Immature natural killer cell (primary cell): ENCODE measurements around the gene COL6A3. TPM values are rescaled to one million over a fixed set of nuclear protein-coding genes. Genes with fewer than 3 reads are reported as not detected.
"Not testable (repeated sequence)": the region's sequence is repeated elsewhere in the genome, so short reads cannot be mapped to it uniquely, and the experiment has no call there.

Experiments
- DNase-seq, 3 donors: peaks; one replicate each; pipeline ENCODE4 v3.0.0; 2022; ENCODE audit warnings: mixed read lengths in 1 of 3
- H3K27ac Mint-ChIP-seq, 6 donors: one replicate each; pipeline ENCODE4 v1.8.0; 2020; ENCODE audit warnings: mixed read lengths in 6 of 6, mild to moderate bottlenecking in 5 of 6, inconsistent platforms in 4 of 6, moderate library complexity in 3 of 6
- H3K27me3 Mint-ChIP-seq, 3 donors: one replicate each; pipeline ENCODE4 v1.8.0; 2020 to 2021; ENCODE audit warnings: low read depth in 3 of 3, mild to moderate bottlenecking in 3 of 3, mixed read lengths in 3 of 3, moderate library complexity in 3 of 3, inconsistent platforms in 1 of 3
- H3K36me3 Mint-ChIP-seq, 3 donors: one replicate each; pipeline ENCODE4 v1.8.0; 2020; ENCODE audit warnings: mixed read lengths in 3 of 3, inconsistent platforms in 2 of 3, mild to moderate bottlenecking in 2 of 3
- H3K4me1 Mint-ChIP-seq, 2 donors: one replicate each; pipeline ENCODE4 v1.8.0; 2020; ENCODE audit warnings: inconsistent platforms in 2 of 2, mild to moderate bottlenecking in 2 of 2, mixed read lengths in 2 of 2, moderate library complexity in 1 of 2
- H3K4me3 Mint-ChIP-seq, 5 donors: one replicate each; pipeline ENCODE4 v1.8.0; 2020; ENCODE audit warnings: mild to moderate bottlenecking in 5 of 5, mixed read lengths in 5 of 5, inconsistent platforms in 3 of 5, moderate library complexity in 3 of 5
- H3K9me3 Mint-ChIP-seq, 6 donors: one replicate each; pipeline ENCODE4 v1.8.0; 2020; ENCODE audit warnings: mild to moderate bottlenecking in 6 of 6, mixed read lengths in 6 of 6, inconsistent platforms in 4 of 6, moderate library complexity in 3 of 6
- polyA plus RNA-seq, 3 donors: library from polyadenylated mRNA; unstranded; fragments of 300-500 nt; fragmentation: Illumina TruSeq; gene quantifications; one replicate each; pipeline ENCODE4 v1.2.3, GENCODE V29; 2021

The COL6A3 gene
- polyA plus RNA-seq, 3 donors from 2014 or later: 0.04 TPM; not detected in 2

GRCh38 chr2:237315170-237315828 is 98.7 kb downstream of the COL6A3 start:
- H3K27ac Mint-ChIP-seq: no peak overlapping the region
- peaks cover 0 to 5% (median 0%) of the 10 kb centered on the region in 3 donors for H3K27me3 Mint-ChIP-seq
- no peaks in the 10 kb centered on the region for H3K9me3 Mint-ChIP-seq
- DNase-seq: no peak
- H3K36me3 Mint-ChIP-seq: no peaks in the 10 kb centered on the region
- no peaks in the 10 kb centered on the region for H3K4me1 Mint-ChIP-seq
- H3K4me3 Mint-ChIP-seq: no peak overlapping the region

GRCh38 chr2:237314681-237315080 is 99.3 kb downstream of the COL6A3 start:
- Mint-ChIP-seq H3K9me3 (no peaks in the 10 kb centered on the region), H3K4me3 (no peak overlapping the region), H3K36me3 (no peaks in the 10 kb centered on the region), H3K4me1 (no peaks in the 10 kb centered on the region), H3K27ac (no peak overlapping the region), H3K27me3 (peaks cover 0 to 5% (median 0%) of the 10 kb centered on the region in 3 donors)
- DNase-seq: no peak

GRCh38 chr2:237314198-237314597 is 99.8 kb downstream of the COL6A3 start:
- H3K4me1 Mint-ChIP-seq: no peaks in the 10 kb centered on the region
- no peak overlapping the region for H3K27ac Mint-ChIP-seq
- H3K9me3 Mint-ChIP-seq: no peaks in the 10 kb centered on the region

GRCh38 chr2:237312021-237312755 is 101.8 kb downstream of the COL6A3 start:
- Mint-ChIP-seq H3K4me3 (no peak overlapping the region), H3K36me3 (no peaks in the 10 kb centered on the region), H3K4me1 (no peaks in the 10 kb centered on the region), H3K27me3 (peaks cover 0 to 1% (median 0%) of the 10 kb centered on the region in 3 donors), H3K9me3 (no peaks in the 10 kb centered on the region), H3K27ac (no peak overlapping the region)
- no peak for DNase-seq

More at GRCh38 chr2:237314198-237314597, 99.8 kb downstream of the COL6A3 start:
- no peaks in the 10 kb centered on the region for H3K36me3 Mint-ChIP-seq
- no peak for DNase-seq
- no peak overlapping the region for H3K4me3 Mint-ChIP-seq
- peaks cover 0 to 5% (median 0%) of the 10 kb centered on the region in 3 donors for H3K27me3 Mint-ChIP-seq

GRCh38 chr2:237310515-237311114 is 103.3 kb downstream of the COL6A3 start:
- no peaks in the 10 kb centered on the region for H3K4me1 Mint-ChIP-seq
- peaks cover 0 to 2% (median 0%) of the 10 kb centered on the region in 3 donors for H3K27me3 Mint-ChIP-seq
- no peak overlapping the region for H3K27ac Mint-ChIP-seq
- H3K4me3 Mint-ChIP-seq: no peak overlapping the region
- no peaks in the 10 kb centered on the region for H3K9me3 Mint-ChIP-seq
- DNase-seq: no peak
- H3K36me3 Mint-ChIP-seq: no peaks in the 10 kb centered on the region

- Mint-ChIP-seq H3K36me3 (no peaks in the 10 kb centered on the region), H3K27me3 (peaks cover 0 to 2% (median 0%) of the 10 kb centered on the region in 3 donors), H3K4me1 (no peaks in the 10 kb centered on the region), H3K4me3 (no peak overlapping the region), H3K9me3 (no peaks in the 10 kb centered on the region), H3K27ac (no peak overlapping the region)
- DNase-seq: no peak
Observed at GRCh38 chr2:237309416-237309815, 104.5 kb downstream of the COL6A3 start.

GRCh38 chr2:237309011-237309410 is 105.0 kb downstream of the COL6A3 start:
- no peaks in the 10 kb centered on the region for H3K9me3 Mint-ChIP-seq

GRCh38 chr2:237307474-237307873 is 106.5 kb downstream of the COL6A3 start:
- H3K27me3 Mint-ChIP-seq: peaks cover 0 to 2% (median 0%) of the 10 kb centered on the region in 3 donors
- no peak overlapping the region for H3K27ac Mint-ChIP-seq
- H3K4me3 Mint-ChIP-seq: no peak overlapping the region
- H3K36me3 Mint-ChIP-seq: no peaks in the 10 kb centered on the region
- no peaks in the 10 kb centered on the region for H3K9me3 Mint-ChIP-seq
- H3K4me1 Mint-ChIP-seq: no peaks in the 10 kb centered on the region
- no peak for DNase-seq

More at GRCh38 chr2:237309011-237309410, 105.0 kb downstream of the COL6A3 start:
- Mint-ChIP-seq H3K27ac (no peak overlapping the region), H3K4me3 (no peak overlapping the region), H3K4me1 (no peaks in the 10 kb centered on the region), H3K36me3 (no peaks in the 10 kb centered on the region), H3K27me3 (peaks cover 0 to 2% (median 0%) of the 10 kb centered on the region in 3 donors)
- DNase-seq: no peak

GRCh38 chr2:237306787-237307170 is 107.2 kb downstream of the COL6A3 start:
- no peaks in the 10 kb centered on the region for H3K9me3 Mint-ChIP-seq
- no peaks in the 10 kb centered on the region for H3K36me3 Mint-ChIP-seq
- no peaks in the 10 kb centered on the region for H3K4me1 Mint-ChIP-seq
- DNase-seq: no peak
- H3K27me3 Mint-ChIP-seq: peaks cover 0 to 2% (median 1%) of the 10 kb centered on the region in 3 donors
- no peak overlapping the region for H3K27ac Mint-ChIP-seq
- no peak overlapping the region for H3K4me3 Mint-ChIP-seq

- DNase-seq: no peak
- Mint-ChIP-seq H3K36me3 (no peaks in the 10 kb centered on the region), H3K4me3 (no peak overlapping the region), H3K27ac (no peak overlapping the region), H3K27me3 (peaks cover 0 to 2% (median 1%) of the 10 kb centered on the region in 3 donors), H3K9me3 (no peaks in the 10 kb centered on the region), H3K4me1 (no peaks in the 10 kb centered on the region)
Observed at GRCh38 chr2:237306083-237306786, 107.7 kb downstream of the COL6A3 start.

- Mint-ChIP-seq H3K27ac (no peak overlapping the region), H3K36me3 (no peaks in the 10 kb centered on the region), H3K27me3 (peaks cover 0 to 2% (median 1%) of the 10 kb centered on the region in 3 donors), H3K9me3 (no peaks in the 10 kb centered on the region), H3K4me1 (no peaks in the 10 kb centered on the region), H3K4me3 (no peak overlapping the region)
- no peak for DNase-seq
Observed at GRCh38 chr2:237305579-237305978, 108.4 kb downstream of the COL6A3 start.

- Mint-ChIP-seq H3K9me3 (no peaks in the 10 kb centered on the region), H3K27ac (no peak overlapping the region), H3K4me3 (no peak overlapping the region), H3K27me3 (peaks cover 0 to 2% (median 1%) of the 10 kb centered on the region in 3 donors), H3K4me1 (no peaks in the 10 kb centered on the region), H3K36me3 (no peaks in the 10 kb centered on the region)
- no peak for DNase-seq
Observed at GRCh38 chr2:237304763-237305514, 109.0 kb downstream of the COL6A3 start.

- not testable (repeated sequence) for H3K4me1 Mint-ChIP-seq, H3K27ac Mint-ChIP-seq, H3K36me3 Mint-ChIP-seq, H3K27me3 Mint-ChIP-seq, H3K9me3 Mint-ChIP-seq, H3K4me3 Mint-ChIP-seq, DNase-seq
Observed at GRCh38 chr2:237303244-237303643, 110.7 kb downstream of the COL6A3 start.
